Measurements from ENCODE around the gene SEMA7A.

DNA sequence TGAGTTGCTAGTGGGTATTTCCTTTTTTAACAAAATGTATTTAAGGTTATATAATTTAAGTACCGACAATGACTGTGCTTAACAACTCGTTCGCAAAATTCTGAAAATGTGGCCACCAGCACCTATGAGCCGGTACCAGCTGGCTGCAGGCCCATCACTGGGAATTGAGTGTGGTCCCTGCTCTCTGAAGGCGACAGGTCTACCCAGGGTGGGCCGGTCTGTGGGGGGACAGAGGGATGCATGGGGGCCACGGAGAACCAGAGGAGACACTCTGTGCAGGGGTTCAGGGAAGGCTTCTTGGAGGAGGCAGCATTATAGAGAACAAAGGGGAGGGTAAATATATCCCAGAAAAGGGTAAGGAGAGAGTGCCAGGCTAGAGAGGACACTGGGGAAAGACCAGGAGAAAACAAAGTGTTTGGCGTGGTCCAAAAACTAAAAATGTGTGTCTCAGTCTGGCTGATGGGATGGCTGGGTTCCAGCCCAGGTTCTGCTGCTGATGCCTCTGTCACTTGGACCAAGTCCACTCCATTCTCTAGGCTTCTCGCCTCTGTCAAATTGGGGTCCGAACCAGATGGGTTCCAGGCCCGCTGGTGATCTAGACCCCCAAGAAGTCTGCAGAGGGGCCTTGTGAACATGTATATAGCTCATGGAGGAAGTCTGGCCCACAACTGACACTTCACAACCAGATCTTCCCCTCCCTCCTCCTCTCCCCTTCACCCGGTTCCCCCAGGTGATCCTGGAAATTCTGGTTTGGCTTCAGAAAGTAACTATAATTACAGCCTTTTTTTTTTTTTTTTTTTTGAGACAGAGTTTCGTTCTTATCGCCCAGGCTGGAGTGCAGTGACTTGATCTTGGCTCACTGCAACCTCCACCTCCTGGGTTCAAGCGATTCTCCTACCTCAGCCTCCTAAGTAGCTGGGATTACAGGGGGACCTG lies 55.7 kb downstream of the SEMA7A start:
- TF ChIP-seq RCOR1 (IDR thresholded peaks at IDR 0.05; ENCODE audit: insufficient replicate concordance, low read length) (no peak), CTCF (conservative IDR thresholded peaks at IDR 0.05; ENCODE audit: low read depth, low read length) (no peak)
